ENCODE measurements around the gene KIF2C.
A peak's percentile ranks its signal among the peaks of the same experiment; 100 is the strongest.
"Not testable (repeated sequence)": the region's sequence is repeated elsewhere in the genome, so short reads cannot be mapped to it uniquely, and the experiment has no call there.

KIF2C gene

DNA sequence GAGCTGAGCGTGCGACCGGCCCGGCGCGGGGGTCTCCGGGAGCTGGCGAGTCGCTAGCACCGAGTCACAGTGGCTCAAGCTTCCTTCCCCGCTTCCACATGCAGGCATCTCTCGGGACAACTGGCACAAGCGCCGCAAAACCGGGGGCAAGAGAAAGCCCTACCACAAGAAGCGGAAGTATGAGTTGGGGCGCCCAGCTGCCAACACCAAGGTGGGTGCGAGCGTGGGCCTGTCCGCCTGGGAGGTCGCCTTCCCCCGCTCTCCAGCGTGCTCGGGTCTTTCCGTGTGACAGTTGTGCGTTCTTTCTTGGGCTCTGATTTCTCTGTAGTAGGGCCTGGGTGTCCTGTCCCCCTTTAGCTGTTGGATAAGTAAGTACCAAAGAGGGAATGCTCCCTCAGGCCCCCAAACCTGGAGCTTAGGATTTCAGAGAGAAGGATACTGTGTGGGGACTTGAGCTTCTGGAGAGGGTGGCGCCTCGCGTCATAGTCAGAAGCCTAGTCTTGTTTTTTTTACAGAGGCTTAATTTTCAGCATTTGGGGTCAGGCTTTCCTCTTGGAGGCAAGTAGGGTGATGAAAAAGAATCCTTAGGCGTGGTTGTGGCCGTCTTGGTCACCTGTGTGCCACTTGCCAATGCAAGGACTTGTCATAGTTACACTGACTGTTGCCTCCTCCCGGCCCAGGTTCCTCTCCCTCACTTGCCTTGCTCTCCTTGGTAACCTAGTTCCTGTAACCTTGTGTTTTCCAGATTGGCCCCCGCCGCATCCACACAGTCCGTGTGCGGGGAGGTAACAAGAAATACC is 36.5 kb downstream of the KIF2C start:
- DNase-seq (ENCODE audit: low read depth): peak; percentile 24

DNA sequence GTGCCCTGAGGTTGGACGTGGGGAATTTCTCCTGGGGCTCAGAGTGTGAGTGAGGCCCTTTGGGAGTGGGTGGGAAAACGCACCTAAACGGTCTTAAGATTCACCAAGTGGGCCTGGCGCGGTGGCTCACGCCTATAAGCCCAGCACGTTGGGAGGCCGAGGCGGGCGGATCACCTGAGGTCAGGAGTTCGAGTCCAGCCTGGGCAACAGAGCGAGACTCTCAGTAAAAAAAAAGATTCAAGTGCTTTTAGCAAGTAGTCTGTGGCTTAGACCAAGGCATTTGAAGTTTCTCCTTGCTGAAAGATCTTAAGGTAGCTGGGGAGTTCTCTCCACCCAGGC is 37.1 kb downstream of the KIF2C start:
- DNase-seq (ENCODE audit: low read depth): no peak

GRCh38 chr1:44777547-44777946 is 37.9 kb downstream of the KIF2C start:
- DNase-seq (ENCODE audit: low read depth): no peak

- no peak for DNase-seq (ENCODE audit: low read depth)
These were observed 38.5 kb downstream of the KIF2C start for GRCh38 chr1:44777969-44778635.

GRCh38 chr1:44778705-44779576 is 39.3 kb downstream of the KIF2C start:
- DNase-seq (ENCODE audit: low read depth): no peak

GRCh38 chr1:44780583-44781121 is 41.0 kb downstream of the KIF2C start:
- no peak for DNase-seq (ENCODE audit: low read depth)

DNA sequence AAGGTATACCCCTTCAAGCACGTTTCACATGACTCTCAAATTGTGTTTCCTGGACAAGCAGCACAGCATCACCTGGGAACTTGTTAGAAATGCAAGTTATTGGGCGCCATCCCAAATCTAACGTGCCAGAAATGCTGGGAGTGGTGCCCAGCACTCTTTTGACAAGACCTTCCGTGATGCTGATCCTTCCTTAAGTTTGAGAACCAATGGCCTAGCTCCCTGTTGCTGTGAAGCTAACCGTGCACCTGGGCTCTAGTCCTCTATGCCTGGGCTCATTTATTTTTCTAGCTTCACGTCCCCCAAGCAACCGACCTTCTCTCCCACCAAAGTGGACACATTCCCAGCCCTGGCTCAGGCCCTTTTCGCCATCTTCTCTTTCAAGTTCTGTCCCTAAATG is 44.1 kb downstream of the KIF2C start:
- DNase-seq (ENCODE audit: low read depth): no peak

DNA sequence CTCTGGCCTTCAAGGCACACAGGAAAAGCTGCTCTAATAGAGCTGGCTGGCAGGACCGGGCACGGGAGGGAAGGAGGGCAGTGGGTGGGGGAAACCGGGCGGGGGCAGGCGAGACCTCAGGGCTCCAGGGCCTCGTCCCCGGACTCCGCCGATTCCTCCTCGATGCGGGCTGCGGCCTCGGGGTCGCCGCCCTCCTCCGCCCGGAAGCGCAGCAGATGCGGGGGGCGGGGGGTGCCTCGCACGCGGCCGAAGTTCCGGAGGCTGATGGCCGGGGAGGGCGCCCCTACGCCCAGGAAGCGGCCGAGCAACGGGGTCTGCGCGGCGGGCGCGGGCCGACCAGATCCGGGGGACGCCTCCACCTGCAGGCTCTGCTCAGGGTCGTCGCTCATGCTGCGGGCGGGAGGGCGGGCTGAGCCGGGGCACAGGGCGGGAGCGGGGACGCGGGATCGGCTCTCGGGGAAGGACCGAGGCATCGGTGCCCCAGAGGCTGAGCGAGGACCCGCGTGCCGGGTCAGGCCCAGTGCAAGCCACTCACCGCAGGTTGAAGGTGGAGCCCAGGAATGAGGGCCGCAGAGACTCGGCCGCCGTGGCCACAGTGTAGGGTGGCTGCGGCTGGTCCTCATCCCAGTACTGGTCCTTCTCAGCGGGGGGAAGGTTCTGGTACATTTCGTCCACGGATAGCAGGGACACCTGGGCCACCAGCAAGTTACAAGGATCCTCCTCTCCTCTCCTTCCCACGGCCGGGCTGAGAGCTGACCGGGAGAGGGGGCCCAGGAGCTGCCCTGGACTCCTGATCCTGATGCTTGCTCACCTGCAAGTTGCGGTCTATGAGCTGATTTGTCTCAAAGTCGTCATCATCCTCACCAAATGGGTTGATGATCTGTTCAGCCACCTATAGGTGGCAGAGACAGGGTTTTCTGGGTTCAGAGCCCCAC is 44.7 kb downstream of the KIF2C start:
- peak; percentile 28 for DNase-seq (ENCODE audit: low read depth)

DNA sequence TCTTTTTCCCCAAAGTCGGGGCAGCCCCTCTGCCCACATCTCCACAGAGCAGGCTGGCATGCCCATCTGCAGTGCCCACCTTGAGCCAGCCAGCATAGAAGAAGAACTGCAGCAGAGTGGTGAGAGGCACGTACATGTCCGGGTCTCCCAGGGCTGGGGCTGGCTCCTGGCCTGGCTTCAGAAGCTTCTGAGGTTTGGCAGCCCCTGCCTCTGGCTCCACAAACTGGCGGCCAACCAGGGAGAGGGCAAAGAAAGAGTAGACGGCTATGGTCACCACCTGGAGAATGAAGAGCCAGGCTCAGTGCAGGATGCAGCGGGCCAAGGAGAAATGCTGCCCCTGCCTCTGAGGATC is 45.4 kb downstream of the KIF2C start:
- no peak for DNase-seq (ENCODE audit: low read depth)

GRCh38 chr1:44785501-44786137 is 46.0 kb downstream of the KIF2C start:
- DNase-seq (ENCODE audit: low read depth): no peak

GRCh38 chr1:44786138-44786840 is 46.7 kb downstream of the KIF2C start:
- DNase-seq (ENCODE audit: low read depth): peak; percentile 58

GRCh38 chr1:44786841-44787426 is 47.3 kb downstream of the KIF2C start:
- no peak for DNase-seq (ENCODE audit: low read depth)

GRCh38 chr1:44787506-44787905 is 47.9 kb downstream of the KIF2C start:
- no peak for DNase-seq (ENCODE audit: low read depth)

DNA sequence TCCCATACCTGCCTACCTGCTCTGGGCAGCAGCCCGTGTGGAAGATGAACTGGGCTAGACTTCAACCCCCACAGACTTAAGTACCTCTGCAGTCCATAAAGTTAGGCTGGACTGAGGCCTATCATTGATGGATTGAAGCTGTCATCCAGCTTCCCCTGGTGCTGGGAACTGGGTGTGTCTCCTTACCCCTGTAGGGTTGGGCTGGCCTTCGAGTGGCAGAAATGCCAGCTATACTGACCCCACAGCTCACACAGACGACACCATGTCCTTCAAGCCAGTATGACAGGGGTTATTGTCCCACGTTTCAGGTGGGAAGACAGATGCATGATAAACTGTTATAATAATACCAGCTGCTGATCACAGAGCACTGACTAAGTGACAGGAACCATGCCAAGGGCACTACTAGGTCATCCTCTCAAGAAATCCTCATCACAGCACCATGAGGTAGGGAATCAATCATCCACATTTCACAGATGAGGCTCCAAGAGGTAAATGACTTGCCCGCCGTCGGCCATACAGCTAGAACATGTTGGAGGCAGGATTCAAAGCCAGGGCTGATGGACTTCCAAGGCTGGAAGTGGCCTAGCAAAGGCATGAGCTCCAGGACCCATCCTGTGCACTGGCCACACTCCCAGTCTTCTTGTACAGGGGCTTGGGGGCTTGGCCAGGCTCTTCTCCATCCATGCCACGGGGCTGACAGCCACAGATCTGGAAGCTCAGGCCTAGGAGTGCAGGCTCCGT is 48.7 kb downstream of the KIF2C start, which contains the start of gene BEST4:
TSS of gene BEST4 (minus strand) at position 51 of the 741 bp plus-strand sequence. CDS start 465 bp downstream, outside the sequence.
- DNase-seq (ENCODE audit: low read depth): no peak

GRCh38 chr1:44790968-44791801 is 51.5 kb downstream of the KIF2C start:
- no peak for DNase-seq (ENCODE audit: low read depth)

DNA sequence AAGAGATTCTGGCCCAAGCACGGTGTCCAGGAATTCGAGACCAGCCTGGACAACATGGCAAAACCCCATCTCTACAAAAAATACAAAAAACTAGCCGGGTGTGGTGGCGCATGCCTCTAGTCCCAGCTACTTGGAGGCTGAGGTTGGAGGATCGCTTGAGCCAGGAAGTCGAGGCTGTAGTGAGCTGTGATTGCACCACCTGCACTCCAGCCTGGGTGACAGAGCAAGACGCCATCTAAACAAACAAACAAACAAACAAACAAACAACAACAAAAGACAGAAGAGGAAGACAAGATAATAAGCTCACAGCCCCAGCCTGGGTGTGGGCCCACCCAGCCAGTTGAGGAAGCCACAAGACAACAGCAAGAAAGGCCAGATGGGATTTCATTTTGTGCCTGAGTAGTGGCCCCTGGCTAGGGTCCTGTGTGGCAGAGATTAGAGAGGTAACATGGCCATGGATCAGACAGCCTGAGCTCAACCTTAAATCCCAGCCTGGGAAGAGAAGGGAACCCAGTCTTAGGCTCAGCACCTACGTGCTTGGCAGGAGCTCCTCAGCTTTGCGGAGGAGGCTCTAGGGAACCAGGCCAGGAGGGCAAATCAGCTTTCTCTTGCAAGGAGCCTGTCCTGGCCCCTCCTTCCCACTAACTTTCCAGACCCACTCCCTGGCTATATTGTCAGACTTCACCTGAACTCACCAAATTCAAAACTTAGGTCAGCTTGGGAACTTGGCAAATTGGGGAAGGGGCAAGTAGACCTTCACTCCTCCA is 53.3 kb downstream of the KIF2C start:
- no peak for DNase-seq (ENCODE audit: low read depth)

GRCh38 chr1:44797886-44798285 is 58.2 kb downstream of the KIF2C start:
- DNase-seq (ENCODE audit: low read depth): not testable (repeated sequence)

Measured in EH (cell line).